Hematopoietic multipotent progenitor cell treated with erythropoietin and hydrocortisone succinate and interleukin-3 and kit ligand, for 17 days (in vitro differentiated cells): Measurements from ENCODE around the gene NOSIP.

Experiments used
- DNase-seq: peaks from one replicate; pipeline ENCODE4 v3.0.0-alpha.2; 2015; ENCODE audit warnings: low spot score

The NOSIP gene

DNA sequence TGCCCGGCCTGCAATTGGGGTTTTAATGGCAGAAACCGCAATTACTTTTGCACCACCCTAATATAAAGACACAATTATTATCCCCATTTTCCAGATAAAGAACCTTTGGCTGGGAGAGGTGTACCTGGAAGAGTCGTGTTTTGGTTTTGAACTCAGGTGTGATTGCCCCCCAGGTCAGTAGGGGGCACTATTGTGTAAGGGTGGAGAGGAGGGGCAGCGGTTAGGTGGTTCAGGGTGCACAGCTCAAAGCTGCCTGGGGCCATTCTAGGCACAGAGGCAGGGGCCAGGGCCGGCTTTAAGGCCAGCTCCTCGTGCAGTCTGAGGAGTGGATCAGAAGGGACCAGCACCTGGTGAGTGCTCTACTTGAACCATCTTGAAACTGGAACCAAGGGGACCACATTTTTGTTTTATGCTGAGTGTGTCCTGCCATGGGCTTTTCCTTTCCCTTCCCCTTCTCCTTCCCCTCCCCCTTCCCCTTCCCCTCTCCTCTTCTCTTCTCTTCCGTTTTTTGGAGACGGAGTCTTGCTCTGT is 73.7 kb downstream of the NOSIP start:
- peak; percentile 79 for DNase-seq
